Naive B cell (primary cell): ENCODE measurements around the gene ZFP92. TPM values are rescaled to one million over a fixed set of nuclear protein-coding genes. Genes with fewer than 3 reads are reported as not detected.
"Not testable (repeated sequence)": the region's sequence is repeated elsewhere in the genome, so short reads cannot be mapped to it uniquely, and the experiment has no call there.

Experiments
- ATAC-seq, 2 donors: fragments of 150-1000 bp; cut with Tn5 transposase; 2 replicates each; pipeline ENCODE4 v1.10.0; 2021; ENCODE audit warnings: low read depth in 2 of 2, mild to moderate bottlenecking in 2 of 2, moderate library complexity in 2 of 2
- DNase-seq: peaks from one replicate; pipeline ENCODE4 v3.0.0; 2022
- H3K27ac Mint-ChIP-seq, 6 donors: one replicate each; pipeline ENCODE4 v1.8.0; 2020 to 2022; ENCODE audit warnings: mild to moderate bottlenecking in 6 of 6, mixed read lengths in 6 of 6, moderate library complexity in 5 of 6, inconsistent platforms in 2 of 6
- H3K27me3 Mint-ChIP-seq, 3 donors: one replicate each; pipeline ENCODE4 v1.8.0; 2021 to 2022; ENCODE audit warnings: mixed read lengths in 3 of 3, mild to moderate bottlenecking in 1 of 3
- H3K36me3 Mint-ChIP-seq, 2 donors: one replicate each; pipeline ENCODE4 v1.8.0; 2020 to 2022; ENCODE audit warnings: mixed read lengths in 2 of 2, inconsistent platforms in 1 of 2, mild to moderate bottlenecking in 1 of 2
- H3K4me1 Mint-ChIP-seq, 3 donors: one replicate each; pipeline ENCODE4 v1.8.0; 2020 to 2022; ENCODE audit warnings: mixed read lengths in 3 of 3, inconsistent platforms in 1 of 3, mild to moderate bottlenecking in 1 of 3, moderate library complexity in 1 of 3
- H3K4me3 Mint-ChIP-seq, 8 donors: one replicate each; pipeline ENCODE4 v1.8.0; 2020 to 2022; ENCODE audit warnings: mild to moderate bottlenecking in 8 of 8, mixed read lengths in 8 of 8, moderate library complexity in 8 of 8, inconsistent platforms in 2 of 8
- H3K9me3 Mint-ChIP-seq, 7 donors: one replicate each; pipeline ENCODE4 v1.8.0; 2020 to 2022; ENCODE audit warnings: mixed read lengths in 7 of 7, mild to moderate bottlenecking in 5 of 7, inconsistent platforms in 2 of 7, moderate library complexity in 1 of 7
- polyA plus RNA-seq, 6 donors: library from polyadenylated mRNA; unstranded; fragments of 300-500 nt; fragmentation: Illumina TruSeq; gene quantifications; one replicate each; pipeline ENCODE4 v1.2.3, GENCODE V29; 2021; ENCODE audit warnings: low read depth in 6 of 6

Gene ZFP92
- polyA plus RNA-seq, 6 donors from 2014 or later: 0.04 to 0.21 (median 0.09) TPM; not detected in 3

- Mint-ChIP-seq H3K27me3 (peaks cover 0 to 3% (median 0%) of the 10 kb centered on the region in 3 donors), H3K9me3 (peaks cover 0 to 1% (median 0%) of the 10 kb centered on the region in 7 donors), H3K27ac (no peak overlapping the region), H3K36me3 (no peaks in the 10 kb centered on the region), H3K4me3 (no peak overlapping the region), H3K4me1 (no peaks in the 10 kb centered on the region)
- ATAC-seq (no peak), DNase-seq (no peak)
Measured at GRCh38 chrX:153392642-153393321, 18.5 kb upstream of the ZFP92 start.

- no peaks in the 10 kb centered on the region for H3K4me1 Mint-ChIP-seq
- peaks cover 0 to 3% (median 0%) of the 10 kb centered on the region in 7 donors for H3K9me3 Mint-ChIP-seq
- no peak overlapping the region for H3K4me3 Mint-ChIP-seq
- peaks cover 0 to 5% (median 3%) of the 10 kb centered on the region in 3 donors for H3K27me3 Mint-ChIP-seq
- no peak overlapping the region for H3K27ac Mint-ChIP-seq
- ATAC-seq: no peak
- no peak for DNase-seq
- H3K36me3 Mint-ChIP-seq: no peaks in the 10 kb centered on the region
Measured at GRCh38 chrX:153394612-153395011, 16.7 kb upstream of the ZFP92 start.

GRCh38 chrX:153395613-153396319, 15.5 kb upstream of the ZFP92 start:
- Mint-ChIP-seq H3K4me3 (no peak overlapping the region), H3K27me3 (peaks cover 0 to 5% (median 3%) of the 10 kb centered on the region in 3 donors), H3K4me1 (no peaks in the 10 kb centered on the region), H3K27ac (peak overlapping the region in 1 of 6 donors; percentile 56), H3K36me3 (no peaks in the 10 kb centered on the region), H3K9me3 (peaks cover 0 to 3% (median 0%) of the 10 kb centered on the region in 7 donors)
- DNase-seq: no peak
- no peak for ATAC-seq

- H3K27me3 Mint-ChIP-seq: peaks cover 0 to 5% (median 3%) of the 10 kb centered on the region in 3 donors
- no peak for ATAC-seq
- H3K27ac Mint-ChIP-seq: no peak overlapping the region
- DNase-seq: no peak
- no peak overlapping the region for H3K4me3 Mint-ChIP-seq
- peaks cover 0 to 6% (median 0%) of the 10 kb centered on the region in 7 donors for H3K9me3 Mint-ChIP-seq
- no peaks in the 10 kb centered on the region for H3K4me1 Mint-ChIP-seq
- H3K36me3 Mint-ChIP-seq: no peaks in the 10 kb centered on the region
Measured at GRCh38 chrX:153396320-153397195, 14.7 kb upstream of the ZFP92 start.

GRCh38 chrX:153397256-153397960, 13.9 kb upstream of the ZFP92 start:
- H3K4me1 Mint-ChIP-seq: no peaks in the 10 kb centered on the region

GRCh38 chrX:153398275-153398960, 12.9 kb upstream of the ZFP92 start:
- ATAC-seq (no peak), DNase-seq (no peak)
- Mint-ChIP-seq H3K27me3 (peaks cover 0 to 8% (median 5%) of the 10 kb centered on the region in 3 donors), H3K27ac (no peak overlapping the region), H3K4me1 (no peaks in the 10 kb centered on the region), H3K36me3 (no peaks in the 10 kb centered on the region), H3K9me3 (peaks cover 0 to 10% (median 4%) of the 10 kb centered on the region in 7 donors), H3K4me3 (no peak overlapping the region)

More at GRCh38 chrX:153397256-153397960, 13.9 kb upstream of the ZFP92 start:
- ATAC-seq: no peak
- H3K4me3 Mint-ChIP-seq: no peak overlapping the region
- H3K9me3 Mint-ChIP-seq: peaks cover 0 to 10% (median 4%) of the 10 kb centered on the region in 7 donors
- no peaks in the 10 kb centered on the region for H3K36me3 Mint-ChIP-seq
- peaks cover 0 to 7% (median 5%) of the 10 kb centered on the region in 3 donors for H3K27me3 Mint-ChIP-seq
- H3K27ac Mint-ChIP-seq: no peak overlapping the region
- DNase-seq: no peak

- Mint-ChIP-seq H3K9me3 (peaks cover 0 to 10% (median 4%) of the 10 kb centered on the region in 7 donors), H3K4me1 (peaks cover 0 to 2% (median 0%) of the 10 kb centered on the region in 3 donors), H3K36me3 (no peaks in the 10 kb centered on the region), H3K27ac (peak overlapping the region in 1 of 6 donors; percentile 57), H3K27me3 (peaks cover 0 to 6% (median 5%) of the 10 kb centered on the region in 3 donors), H3K4me3 (no peak overlapping the region)
- DNase-seq: no peak
- ATAC-seq: peak; percentile 28 to 42
Measured at GRCh38 chrX:153400146-153401132, 10.8 kb upstream of the ZFP92 start.

- Mint-ChIP-seq H3K4me1 (peaks cover 0 to 3% (median 0%) of the 10 kb centered on the region in 3 donors), H3K4me3 (peak within 1 kb of the TSS in 1 of 8 donors; percentile 29), H3K36me3 (no peaks in the 10 kb centered on the region), H3K27me3 (peaks cover 0 to 5% (median 4%) of the 10 kb centered on the region in 3 donors), H3K27ac (peak within 1 kb of the TSS in 2 of 6 donors; percentile 41 to 76), H3K9me3 (peaks cover 0 to 10% (median 4%) of the 10 kb centered on the region in 7 donors)
- ATAC-seq (no peak), DNase-seq (no peak)
Measured at GRCh38 chrX:153401133-153401764, 10.0 kb upstream of the ZFP92 start, which contains the start of gene PNMA6E. TSS of gene PNMA6E (minus strand) at chrX:153401350. CDS start at chrX:153398849, 2,501 bp downstream.

GRCh38 chrX:153404333-153404732, 6.9 kb upstream of the ZFP92 start:
- H3K27me3 Mint-ChIP-seq, H3K36me3 Mint-ChIP-seq, ATAC-seq, H3K4me3 Mint-ChIP-seq, DNase-seq, H3K27ac Mint-ChIP-seq, H3K4me1 Mint-ChIP-seq: not testable (repeated sequence)
- H3K9me3 Mint-ChIP-seq: peaks cover 0 to 10% (median 4%) of the 10 kb centered on the region in 7 donors

GRCh38 chrX:153405426-153405825, 5.8 kb upstream of the ZFP92 start:
- DNase-seq (no peak), ATAC-seq (no peak)
- Mint-ChIP-seq H3K4me1 (peaks cover 0 to 3% (median 0%) of the 10 kb centered on the region in 3 donors), H3K36me3 (no peaks in the 10 kb centered on the region), H3K27me3 (peaks cover 0 to 4% (median 0%) of the 10 kb centered on the region in 3 donors), H3K4me3 (no peak overlapping the region), H3K27ac (no peak overlapping the region), H3K9me3 (peaks cover 0 to 10% (median 4%) of the 10 kb centered on the region in 7 donors)

- ATAC-seq (no peak), DNase-seq (no peak)
- Mint-ChIP-seq H3K27ac (no peak overlapping the region), H3K4me1 (peaks cover 0 to 8% (median 3%) of the 10 kb centered on the region in 3 donors), H3K36me3 (no peaks in the 10 kb centered on the region), H3K4me3 (no peak overlapping the region), H3K9me3 (peaks cover 0 to 10% (median 4%) of the 10 kb centered on the region in 7 donors), H3K27me3 (peaks cover 0 to 4% (median 0%) of the 10 kb centered on the region in 3 donors)
Measured at GRCh38 chrX:153406011-153406410, 5.3 kb upstream of the ZFP92 start.
